Measurements from ENCODE around the gene CCP110.
"Not testable (repeated sequence)": the region's sequence is repeated elsewhere in the genome, so short reads cannot be mapped to it uniquely, and the experiment has no call there.

CCP110 gene

DNA sequence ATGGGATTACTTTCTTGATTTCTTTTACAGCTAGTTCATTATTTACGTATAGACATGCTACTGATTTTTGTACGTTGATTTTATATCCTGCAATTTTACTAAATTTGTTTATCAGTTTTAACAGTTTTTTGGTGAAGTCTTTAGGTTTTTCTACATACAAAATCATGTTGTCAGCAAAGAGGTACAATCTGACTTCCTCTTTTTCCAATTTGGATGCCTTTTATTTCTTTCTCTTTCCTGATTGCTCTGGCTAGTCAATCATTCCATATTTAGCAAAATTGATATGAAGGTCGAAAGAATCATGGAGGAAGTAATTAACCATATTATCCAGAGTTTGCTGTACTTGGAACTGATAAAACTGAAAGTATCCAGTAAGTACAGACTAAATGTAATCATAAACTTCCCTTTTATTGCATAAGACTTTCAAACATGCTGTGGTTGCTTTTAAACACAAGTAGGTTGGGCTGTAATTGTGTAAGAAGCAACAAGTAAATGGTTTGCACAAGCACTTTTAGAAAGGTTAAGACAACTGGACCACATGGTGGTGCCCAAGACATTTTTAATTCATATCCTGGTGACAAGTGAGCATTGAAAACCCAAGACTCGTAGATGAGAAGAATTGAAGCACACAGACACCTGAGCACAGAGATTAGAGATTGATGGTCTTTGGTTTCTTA is 10.2 kb upstream of the CCP110 start:
- DNase-seq: no peak

DNA sequence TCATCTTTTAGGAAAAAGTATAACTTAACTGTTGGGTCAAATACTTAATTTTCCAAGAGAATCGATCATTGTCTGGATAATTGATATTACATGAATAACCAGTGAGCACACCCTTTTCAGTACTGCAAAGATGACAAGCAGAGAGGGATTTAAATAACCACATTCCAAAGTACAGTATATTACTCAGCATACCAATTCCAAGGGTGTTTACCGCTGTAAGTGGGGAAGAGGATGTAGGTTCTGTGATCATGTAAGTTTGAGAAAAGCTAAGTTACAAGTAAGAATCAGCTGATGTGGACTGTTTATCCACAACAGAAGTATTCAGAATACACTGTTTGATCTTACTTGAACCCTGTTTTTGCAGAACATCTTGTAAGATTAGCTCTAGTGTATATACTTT is 8.0 kb upstream of the CCP110 start:
- no peak for DNase-seq

DNA sequence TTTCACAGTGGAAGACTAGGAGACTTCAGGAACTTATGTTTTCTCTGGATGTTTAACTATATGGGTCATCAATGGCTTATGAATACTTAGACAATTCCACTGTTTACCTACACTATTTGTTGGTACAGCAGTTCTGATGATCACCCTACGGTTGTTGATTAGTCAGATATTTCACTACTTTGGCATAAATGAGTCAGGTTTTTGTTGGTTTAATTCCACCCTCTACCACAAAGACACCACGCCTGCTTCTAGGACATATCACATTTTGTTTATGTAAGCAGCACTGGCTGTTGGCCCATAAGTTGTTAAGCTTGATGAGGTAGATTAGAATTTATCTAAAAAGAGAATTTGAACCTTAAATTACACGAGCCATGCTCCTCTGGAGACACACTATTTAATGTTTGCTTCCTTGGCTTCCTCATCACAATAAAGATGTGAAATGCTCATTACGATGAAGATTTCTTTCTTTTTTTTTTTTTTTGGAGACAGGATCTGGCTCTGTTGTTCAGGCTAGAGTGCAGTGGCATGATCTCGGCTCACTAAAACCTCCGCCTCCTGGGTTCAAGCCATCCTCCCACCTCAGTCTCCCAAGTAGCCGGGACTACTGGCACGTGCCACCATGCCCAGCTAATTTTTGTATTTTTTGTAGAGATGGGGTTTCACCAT is 6.2 kb upstream of the CCP110 start:
- DNase-seq: no peak

DNA sequence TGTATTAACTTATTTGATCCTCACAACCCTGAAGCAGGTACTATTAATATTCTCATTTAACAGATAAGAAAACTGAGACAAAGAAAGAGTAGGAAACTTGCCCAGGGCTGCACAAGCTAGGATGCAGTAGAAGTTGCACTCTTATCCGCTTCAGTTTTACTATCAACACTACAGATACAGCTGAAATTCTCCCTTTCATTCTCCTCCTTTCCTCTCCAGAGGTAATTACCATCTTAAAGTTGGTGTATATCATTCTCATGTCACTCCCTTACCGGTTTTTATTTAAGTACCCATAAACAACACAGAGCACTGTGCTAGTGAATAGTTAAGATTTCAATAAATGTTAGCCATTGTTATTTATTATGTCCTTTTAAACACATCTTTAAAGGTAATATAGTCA is 5.4 kb upstream of the CCP110 start:
- no peak for DNase-seq

DNA sequence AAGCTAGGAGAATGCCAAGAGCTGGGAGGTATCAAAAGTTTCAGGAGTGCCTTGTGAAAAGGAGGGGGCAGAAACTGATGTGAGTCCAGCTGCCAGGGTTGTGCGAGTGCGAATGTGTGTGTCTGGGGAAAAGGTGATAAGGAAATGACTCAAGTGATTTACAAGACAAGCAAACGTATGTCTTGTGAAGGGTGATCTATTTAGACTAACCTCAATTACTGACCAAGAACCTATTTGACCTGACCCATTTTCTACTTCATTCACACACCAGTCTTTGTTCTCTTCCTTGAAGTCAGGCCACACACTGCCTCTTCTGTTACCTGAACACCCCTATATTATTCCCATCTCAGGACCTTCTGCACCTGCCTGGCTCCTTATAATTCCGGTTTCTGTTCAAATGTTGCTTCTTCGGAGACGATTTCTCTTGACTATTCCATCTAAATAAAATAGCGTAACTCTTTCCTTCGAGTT is 2.8 kb upstream of the CCP110 start:
- DNase-seq: no peak

DNA sequence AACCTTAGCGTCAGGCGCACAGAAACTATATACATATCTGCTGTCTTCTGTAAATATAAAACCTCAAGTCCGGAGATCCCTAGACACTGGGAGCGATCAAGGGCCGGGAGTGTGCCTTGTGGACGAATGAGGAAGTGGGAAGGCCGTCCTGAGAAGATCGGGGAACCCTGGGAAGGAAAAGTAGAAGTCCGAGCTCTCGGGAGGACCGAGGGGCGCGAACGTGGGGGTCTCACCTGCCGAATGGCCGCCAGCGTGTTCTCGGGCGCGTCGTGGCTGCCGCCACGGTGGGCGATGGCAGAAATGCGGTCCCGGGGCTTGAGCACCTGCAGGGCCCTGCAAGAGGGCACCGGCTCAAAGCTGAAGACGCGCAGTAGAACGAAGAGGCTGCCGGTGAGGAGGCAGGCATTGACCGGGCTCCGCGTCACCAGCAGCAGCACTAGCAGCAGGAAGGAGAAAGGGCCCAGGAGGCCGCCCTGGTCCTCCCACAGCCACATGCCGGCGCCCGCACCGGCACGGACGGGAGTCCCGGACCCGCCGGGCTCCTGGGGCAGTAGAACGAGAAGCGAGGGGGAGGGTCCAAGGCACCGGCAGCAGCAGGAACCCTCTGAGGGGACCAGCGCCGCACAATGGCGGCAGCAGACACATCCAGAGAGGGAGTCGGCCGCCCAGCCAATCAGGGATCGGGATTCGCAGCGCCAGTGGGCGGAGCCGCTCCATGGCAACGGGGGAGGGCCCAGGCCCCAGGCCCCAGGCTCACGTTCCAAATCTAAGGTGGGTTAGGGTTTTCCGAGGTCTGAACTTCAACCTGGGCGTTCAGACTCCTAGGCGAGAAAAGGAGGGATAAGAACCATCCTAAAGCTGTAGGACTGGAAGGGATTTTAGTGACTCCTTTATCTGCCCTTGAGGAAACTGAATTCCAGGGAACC is 2.0 kb upstream of the CCP110 start, which contains the start of gene GDE1:
TSS of gene GDE1 (minus strand) at position 628 of the 926 bp plus-strand sequence. CDS start at position 494, 134 bp downstream.
- DNase-seq: peak; percentile 93 to 95

DNA sequence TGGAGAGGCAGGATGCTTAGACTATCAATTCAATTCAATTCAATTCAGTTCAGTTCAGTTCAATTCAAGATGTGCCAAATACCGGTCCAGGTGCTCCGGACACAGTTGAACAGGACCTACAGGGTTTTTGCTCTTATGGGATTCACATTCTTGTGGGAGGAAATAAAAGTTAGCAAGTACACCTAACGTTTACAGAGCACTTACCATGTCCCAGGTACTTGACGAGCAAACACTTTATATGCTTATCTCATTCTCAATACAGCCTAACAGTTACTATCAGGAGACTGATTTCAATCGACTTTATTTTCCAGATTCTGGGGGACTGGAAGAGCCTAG is 1.4 kb upstream of the CCP110 start:
- DNase-seq: no peak

DNA sequence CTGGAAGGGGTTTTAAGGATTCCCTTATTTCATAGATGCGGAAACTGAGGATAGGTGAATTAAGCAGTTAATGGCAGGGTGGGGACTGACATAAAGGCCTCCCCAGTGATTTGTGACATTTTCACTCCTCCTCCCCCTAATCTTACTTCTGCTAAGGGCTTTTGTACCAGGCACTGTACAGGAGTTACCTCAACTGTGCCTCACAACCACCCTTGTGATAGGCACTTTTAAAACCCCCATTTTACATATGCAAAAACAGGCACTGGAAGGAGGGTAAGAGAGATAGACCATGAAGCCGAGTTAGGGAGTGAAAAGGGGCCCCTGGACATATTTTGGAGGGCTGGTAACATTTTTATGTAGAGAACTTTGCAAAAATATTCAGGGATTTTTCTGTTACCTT is 982 bp upstream of the CCP110 start:
- no peak for DNase-seq

DNA sequence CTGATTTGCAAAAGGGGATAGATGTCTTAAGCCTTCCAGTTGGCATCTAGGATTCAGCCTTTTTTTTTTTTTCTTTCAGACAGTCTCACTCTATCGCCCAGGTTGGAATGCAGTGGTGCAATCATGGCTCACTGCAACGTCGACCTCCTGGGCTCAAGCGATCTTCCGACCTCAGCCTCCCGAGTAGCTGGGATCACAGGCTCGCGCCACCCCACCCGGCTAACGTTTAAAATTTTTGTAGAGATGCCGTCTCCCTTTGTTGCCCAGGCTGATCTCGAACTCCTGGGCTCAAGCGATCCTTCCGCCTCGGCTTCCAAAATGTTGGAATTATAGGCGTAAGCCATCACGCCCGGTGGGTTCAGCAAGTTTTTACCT is 571 bp upstream of the CCP110 start:
- no peak for DNase-seq

DNA sequence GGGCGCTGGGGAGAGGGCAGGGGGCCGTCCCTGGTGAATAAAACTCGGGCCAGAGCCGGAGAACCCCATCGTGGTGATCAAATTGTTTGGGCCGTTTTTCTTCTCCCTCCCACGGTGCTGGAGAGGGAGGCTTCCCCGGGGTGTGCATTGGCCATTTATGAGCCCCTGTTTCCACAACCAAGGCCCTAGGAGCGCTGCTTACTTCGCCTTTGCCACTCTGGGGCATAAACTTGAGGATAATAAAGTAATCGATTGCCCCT is 544 bp downstream of the CCP110 start:
- DNase-seq: no peak

DNA sequence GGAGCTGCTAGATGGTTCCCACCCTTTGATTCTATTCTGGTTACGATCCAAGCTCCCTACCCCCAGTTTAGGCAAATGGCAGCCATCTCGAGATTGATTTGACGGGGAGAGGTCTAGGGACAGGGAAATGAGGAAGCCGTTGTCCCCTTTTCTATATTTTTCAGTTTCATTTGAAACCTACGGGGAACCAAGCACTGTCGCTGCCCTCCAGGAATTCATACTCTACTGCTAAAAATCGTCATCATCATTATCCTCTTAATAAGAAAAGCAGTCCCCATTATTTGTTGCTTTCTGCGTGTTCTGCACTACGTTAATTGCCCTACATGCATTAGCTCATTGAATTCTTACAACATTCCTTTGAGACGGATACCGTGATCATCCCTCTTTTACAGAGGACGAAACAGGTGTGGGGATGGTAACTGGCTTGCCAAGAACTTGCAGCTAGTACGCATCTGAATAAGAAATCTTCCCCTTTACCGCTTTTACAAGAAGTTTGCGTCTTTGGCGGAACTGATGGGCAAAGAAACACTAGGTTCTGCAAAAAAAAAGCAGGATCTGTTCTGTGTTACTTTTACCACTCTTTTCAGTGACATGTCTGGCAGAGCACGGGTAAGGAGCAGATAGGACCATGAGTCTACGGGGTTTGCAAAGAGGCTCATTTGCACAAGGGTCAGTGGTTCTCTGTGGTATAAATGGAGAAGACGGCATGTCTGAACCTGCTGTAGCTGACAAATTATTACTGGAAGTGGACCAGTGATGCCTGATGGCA is 1.1 kb downstream of the CCP110 start:
- DNase-seq: no peak

DNA sequence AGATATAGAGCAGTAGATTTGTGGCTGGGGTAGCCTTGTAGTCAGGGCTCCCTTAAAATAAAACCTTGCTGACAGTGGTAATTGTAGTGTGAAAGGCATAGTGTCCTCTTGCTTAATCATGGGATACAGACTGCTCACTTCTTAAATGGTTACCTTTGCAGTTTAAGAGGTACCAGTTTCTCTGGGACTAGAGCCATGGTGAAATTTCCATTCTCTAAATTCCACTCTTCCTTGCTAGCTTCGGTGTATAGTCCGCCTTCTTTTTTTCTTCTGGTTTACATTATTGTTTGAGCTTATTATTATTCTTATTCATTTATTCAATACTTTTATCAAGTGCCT is 1.6 kb downstream of the CCP110 start:
- no peak for DNase-seq

DNA sequence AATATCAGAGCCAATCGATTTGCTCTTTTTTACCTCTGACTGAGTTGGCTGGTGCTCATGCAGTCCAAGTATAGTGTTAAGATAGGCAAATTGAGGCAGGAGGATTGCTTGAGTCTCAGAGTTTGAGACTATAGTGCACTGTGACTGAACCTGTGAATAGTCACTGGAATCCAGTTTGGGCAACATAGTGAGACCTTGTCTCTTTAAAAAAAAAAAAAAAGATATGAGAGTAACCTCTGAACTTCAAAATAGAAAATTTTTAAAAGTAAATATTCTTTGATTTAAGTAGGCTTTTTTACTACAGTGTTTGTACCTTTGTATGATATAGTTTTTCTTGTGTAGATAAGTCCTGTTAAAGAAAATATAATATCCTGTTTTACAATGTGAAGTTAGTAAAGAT is 3.4 kb downstream of the CCP110 start:
- DNase-seq: no peak

DNA sequence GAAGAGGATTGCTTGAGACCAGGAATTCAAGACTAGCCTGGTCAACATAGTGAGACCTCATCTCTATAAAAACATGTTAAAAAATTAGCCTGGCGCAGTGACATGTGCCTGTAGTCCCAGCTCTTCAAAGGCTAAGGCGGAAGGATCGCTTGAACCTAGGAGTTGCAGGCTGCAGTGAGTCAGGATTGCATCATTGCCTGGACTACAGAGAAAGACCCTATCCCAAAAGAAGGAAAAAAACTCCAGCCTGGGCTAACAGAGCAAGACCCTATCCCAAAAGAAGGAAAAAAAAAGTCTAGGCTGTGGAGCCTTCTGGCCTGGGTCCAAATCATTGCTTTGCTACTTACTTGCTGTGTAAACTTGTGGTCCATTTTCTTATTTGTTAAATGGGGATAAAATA is 4.9 kb downstream of the CCP110 start:
- no peak for DNase-seq

DNA sequence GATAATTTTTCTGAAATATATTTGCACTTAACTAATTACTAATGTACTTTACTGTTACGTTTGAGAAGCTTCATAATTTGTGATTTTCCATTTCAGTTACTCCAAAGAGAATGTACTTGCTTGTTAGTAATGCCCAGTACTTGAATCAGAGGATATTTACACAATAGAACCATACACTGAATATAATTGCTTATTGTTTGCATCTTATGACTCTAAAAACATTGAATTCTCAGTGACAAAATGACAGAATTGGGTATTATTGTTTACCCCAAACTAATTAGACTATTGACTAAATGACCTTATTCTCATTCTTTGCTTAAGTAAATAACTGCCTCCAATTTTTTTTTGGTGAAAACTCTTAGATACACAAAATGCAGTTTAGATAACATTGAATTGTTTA is 8.9 kb downstream of the CCP110 start:
- no peak for DNase-seq

DNA sequence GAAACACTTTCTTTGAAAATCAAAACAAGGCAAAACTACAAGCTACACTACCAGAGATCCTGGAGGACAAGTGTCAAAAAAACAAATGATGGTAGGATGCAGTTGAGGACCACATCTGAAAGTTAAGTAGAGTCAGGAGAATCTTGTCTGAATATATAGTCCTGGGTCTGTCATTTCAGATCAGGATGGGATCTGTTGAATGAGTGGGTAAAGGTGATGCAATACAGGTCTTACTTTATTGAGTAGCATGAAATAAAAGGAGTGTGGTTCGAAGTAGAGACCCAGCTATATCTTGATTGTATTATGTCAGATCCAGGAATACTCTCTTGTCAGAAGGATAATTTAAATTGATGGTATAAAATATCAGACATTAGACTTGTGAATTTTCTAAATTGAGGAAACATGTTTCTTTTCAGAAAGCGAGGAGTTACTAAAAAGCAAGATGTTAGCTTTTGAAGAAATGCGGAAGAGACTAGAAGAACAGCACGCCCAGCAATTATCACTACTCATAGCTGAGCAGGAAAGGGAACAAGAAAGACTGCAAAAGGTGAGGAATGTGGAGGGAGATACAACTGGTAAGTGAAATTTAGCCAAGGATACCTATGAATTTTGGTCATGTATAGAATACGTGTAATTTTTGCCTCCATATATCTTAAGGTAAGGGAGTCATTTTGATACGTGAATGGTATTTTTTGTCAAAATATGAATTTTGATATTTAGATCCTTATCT is 16.7 kb downstream of the CCP110 start:
- no peak for DNase-seq

DNA sequence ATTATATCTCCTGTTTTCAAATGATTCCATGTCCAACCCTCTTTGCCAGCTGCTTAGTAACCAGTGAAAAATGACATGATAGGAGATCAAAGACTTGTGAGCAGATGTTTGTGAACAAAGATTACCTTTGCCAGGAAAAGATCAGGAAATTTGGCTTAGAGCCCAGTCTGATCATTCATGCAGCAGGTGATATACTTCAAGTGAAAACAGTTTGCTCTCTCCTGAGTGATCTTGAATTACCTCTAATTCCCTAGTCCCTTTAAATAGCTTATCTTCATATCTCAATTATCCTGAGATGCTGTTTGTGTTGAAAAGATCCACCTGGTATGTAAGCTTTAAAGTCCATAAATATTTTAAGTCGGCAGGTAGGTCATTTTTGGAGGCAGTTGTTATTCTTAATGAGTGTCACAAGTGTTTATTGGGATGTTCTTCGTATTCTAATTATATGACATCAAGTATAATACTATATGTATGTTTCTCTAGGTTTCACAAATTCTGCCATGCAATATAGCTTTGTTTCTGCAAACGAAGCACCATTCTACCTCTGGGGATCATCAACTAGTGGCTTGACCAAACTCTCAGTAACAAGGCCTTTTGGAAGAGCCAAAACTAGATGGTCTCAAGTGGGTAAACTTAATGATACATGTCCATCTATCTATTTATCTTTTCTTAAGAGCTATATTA is 18.5 kb downstream of the CCP110 start:
- no peak for DNase-seq

DNA sequence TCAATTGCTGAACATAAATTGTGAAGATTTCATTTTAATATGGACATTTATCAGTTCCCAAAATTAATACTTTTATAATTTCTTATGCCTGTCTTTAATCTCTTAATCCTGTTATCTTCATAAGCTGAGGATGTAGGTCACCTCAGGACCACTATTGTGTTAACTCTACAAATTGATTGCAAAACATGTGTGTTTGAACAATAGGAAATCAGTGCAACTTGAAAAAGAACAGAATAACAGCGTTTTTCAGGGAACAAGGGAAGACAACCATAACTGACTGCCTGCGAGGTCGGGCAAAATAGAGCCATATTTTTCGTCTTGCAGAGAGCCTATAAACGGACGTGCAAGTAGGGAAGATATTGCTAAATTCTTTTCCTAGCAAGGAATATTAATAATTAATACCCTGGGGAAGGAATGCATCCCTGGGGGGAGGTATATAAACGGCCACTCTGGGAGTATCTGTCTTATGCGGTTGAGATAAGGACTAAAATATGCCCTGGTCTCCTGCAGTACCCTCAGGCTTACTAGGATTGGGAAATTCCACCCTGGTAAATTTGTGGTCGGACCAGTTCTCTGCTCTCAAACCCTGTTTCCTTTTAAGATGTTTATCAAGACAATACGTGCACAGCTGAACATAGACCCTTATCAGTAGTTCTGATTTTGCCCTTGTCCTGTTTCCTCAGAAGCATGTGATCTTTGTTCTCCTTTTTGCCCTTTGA is 19.7 kb downstream of the CCP110 start:
- not testable (repeated sequence) for DNase-seq

DNA sequence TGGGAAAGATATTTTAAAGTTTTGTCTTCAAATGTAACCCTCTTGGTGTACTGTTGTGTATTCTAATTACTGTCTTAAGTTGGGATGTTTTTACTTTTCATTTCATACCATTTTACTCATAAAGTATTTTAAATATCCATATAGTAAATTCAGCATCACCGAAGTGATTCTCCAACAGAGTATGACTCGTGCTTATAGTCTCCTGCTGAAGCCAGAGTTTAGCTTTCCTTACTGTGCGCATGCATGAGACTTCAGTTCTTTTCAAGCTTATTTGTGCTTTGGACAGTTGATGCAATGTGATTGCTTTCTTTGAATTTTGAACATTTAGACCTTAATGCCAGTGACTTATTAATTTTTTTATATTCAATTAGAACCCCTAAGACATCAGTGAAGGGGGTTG is 24.4 kb downstream of the CCP110 start:
- DNase-seq: no peak

DNA sequence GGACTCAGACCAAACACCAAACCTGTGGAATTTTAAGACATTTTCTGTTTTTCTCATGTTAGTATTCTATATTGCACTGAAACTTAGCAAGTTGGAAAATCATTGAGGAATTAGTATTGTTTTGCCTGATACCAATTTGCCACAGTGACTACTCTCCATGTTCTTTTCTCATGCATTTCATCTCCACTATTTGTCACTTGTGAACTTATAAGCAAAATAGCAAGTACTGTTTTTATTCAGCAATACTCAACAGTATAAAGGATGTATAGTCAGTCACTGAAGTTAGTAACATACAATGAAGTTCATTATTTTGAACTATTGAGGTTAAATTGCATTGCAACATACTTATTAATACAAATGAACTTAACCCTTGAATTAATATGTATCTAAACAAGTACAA is 25.9 kb downstream of the CCP110 start:
- no peak for DNase-seq

DNA sequence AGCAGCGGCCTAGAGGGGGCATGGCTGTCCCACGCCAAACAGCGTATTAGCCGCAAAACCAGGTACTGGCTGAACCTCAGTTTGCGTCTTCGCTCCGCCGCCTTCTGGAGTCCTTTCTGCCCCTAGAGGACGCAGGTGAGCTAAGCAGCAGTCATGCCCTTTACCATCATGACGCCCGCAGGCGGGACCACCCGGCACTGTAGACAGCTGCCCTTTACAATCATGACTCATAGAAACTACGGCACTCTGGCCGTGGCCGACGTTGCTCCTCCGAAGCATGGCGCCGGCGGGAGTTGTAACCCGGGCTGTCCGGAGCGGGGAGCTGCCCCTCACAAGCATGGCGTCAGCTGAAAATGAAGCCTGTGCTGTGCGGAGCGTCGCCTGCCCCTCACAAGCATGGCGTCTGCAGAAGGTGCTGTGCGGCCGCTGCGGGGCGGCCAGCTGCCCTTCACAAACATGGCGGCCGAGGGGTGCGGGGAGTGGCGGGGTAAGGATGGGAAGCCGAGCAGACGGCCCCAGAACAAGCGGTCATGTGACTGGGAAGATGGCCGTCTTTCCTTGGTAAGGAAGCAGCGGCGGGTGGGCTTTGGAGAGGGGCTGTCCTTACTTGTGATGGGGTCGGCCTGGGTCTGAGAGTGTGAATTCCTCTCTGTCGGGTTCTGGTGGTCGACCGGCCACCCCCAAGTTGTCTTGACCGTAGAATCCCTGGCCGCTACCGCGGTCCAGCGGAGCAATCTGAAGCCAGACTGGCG is 31.6 kb downstream of the CCP110 start, which contains the start of gene VPS35L:
TSS of gene VPS35L (plus strand) at position 518 of the 752 bp plus-strand sequence. CDS start at position 545, 27 bp downstream.
- peak; percentile 95 for DNase-seq
